Panc1 (cell line): ENCODE measurements around the gene RMC1. TPM values are rescaled to one million over a fixed set of nuclear protein-coding genes. Genes with fewer than 3 reads are reported as not detected.

Experiments used
- ATAC-seq: fragments of 200-7000 bp; cut with Tn5 transposase; 2 replicates; pipeline ENCODE4 v1.9.1; 2020; ENCODE audit warnings: mild to moderate bottlenecking, moderate library complexity
- BruUV-seq: library from RNA; stranded (reverse); fragments of 400-500 nt; replicated peaks from 2 replicates; lab custom pipeline; 2021; lab: Mats Ljungman, UMichigan
- CTCF ChIA-PET: fragments of 300-600 bp; sonication (Branson Sonifier 250); formaldehyde crosslinking; loops from one replicate; lab custom pipeline; 2022; ENCODE audit warnings: antibody characterized with exemption; lab: Charles Lee
- POLR2A ChIA-PET: fragments of 300-600 bp; sonication (Branson Sonifier 250); formaldehyde crosslinking; loops from one replicate; lab custom pipeline; 2022; ENCODE audit warnings: antibody characterized with exemption; lab: Charles Lee
- DNase-seq: peaks from one replicate; pipeline ENCODE4 v3.0.0-alpha.2; 2010; ENCODE audit warnings: low read depth, low spot score
- H3K27ac ChIP-seq: 2 replicates; pipeline ENCODE4 v1.5.1; 2011; ENCODE audit warnings: mild to moderate bottlenecking, low read length, inconsistent platforms
- H3K27me3 ChIP-seq: fragments of 200-500 bp; sonication (Bioruptor generic); 2 replicates; pipeline ENCODE4 v1.6.0; 2014; ENCODE audit warnings: low read length, inconsistent platforms; ENCODE audit not compliant: control insufficient read depth, insufficient read depth
- H3K36me3 ChIP-seq: fragments of 200-500 bp; sonication (Bioruptor generic); 2 replicates; pipeline ENCODE4 v1.5.1; 2014; ENCODE audit warnings: inconsistent platforms, mild to moderate bottlenecking, low read length, moderate library complexity; ENCODE audit not compliant: control insufficient read depth, insufficient read depth
- H3K4me1 ChIP-seq: 2 replicates; pipeline ENCODE4 v1.5.1; 2011; ENCODE audit warnings: inconsistent platforms, mild to moderate bottlenecking, low read length, moderate library complexity; ENCODE audit not compliant: control insufficient read depth, insufficient read depth
- H3K4me3 ChIP-seq, 2 experiments: 2 replicates each; pipeline ENCODE4 v1.5.1; 2011 to 2012; ENCODE audit warnings: low read depth in 2 of 2, low read length in 2 of 2, mild to moderate bottlenecking in 2 of 2, inconsistent platforms in 1 of 2, moderate library complexity in 1 of 2
- H3K9me3 ChIP-seq: fragments of 200-500 bp; sonication (Bioruptor generic); 2 replicates; pipeline ENCODE4 v1.5.1; 2014; ENCODE audit warnings: low read depth, mild to moderate bottlenecking, inconsistent platforms, low read length, moderate library complexity; ENCODE audit not compliant: control insufficient read depth, insufficient read depth
- CTCF ChIP-seq: fragments of 450-650 bp; IDR thresholded peaks from 2 replicates; pipeline ENCODE4 v1.5.1; 2017; ENCODE audit warnings: mild to moderate bottlenecking
- POLR2AphosphoS5 ChIP-seq: IDR thresholded peaks from 2 replicates; pipeline ENCODE4 v1.6.1; 2012; ENCODE audit warnings: mild to moderate bottlenecking, low read depth, low read length, moderate library complexity
- REST ChIP-seq, 2 experiments: IDR thresholded peaks; 2 replicates each; pipeline ENCODE4 v1.6.1; 2011 to 2012; ENCODE audit warnings: low read depth in 2 of 2, control low read depth in 1 of 2, low read length in 1 of 2, mild to moderate bottlenecking in 1 of 2, moderate library complexity in 1 of 2; ENCODE audit not compliant: insufficient read depth in 1 of 2
- SIN3A ChIP-seq: IDR thresholded peaks from 2 replicates; pipeline ENCODE4 v1.6.1; 2012; ENCODE audit warnings: low read depth, mild to moderate bottlenecking, low read length, moderate library complexity, borderline replicate concordance; ENCODE audit not compliant: insufficient read depth
- TCF7L2 ChIP-seq: IDR thresholded peaks from 2 replicates; pipeline ENCODE4 v1.6.1; 2011; ENCODE audit warnings: mild to moderate bottlenecking, low read depth, low read length, inconsistent platforms
- in situ Hi-C: cut with HindIII; loops from 2 replicates; pipeline ENCODE4 v1.10.0; 2016; ENCODE audit warnings: low sequenced_read_pairs, low pct_unique_long_range_greater_than_20kb
- intact Hi-C: fragments of 100-400 bp; cut with micrococcal nuclease; formaldehyde crosslinking; loops from one replicate; pipeline ENCODE4 v1.10.0; 2022; ENCODE audit not compliant: unreplicated experiment
- total RNA-seq: library from RNA; stranded (reverse); gene quantifications from one replicate; pipeline ENCODE4 v1.2.1, GENCODE V29; 2021; ENCODE audit not compliant: unreplicated experiment

Gene RMC1
- total RNA-seq, 1 experiment from 2014 or later: 57.4 TPM

GRCh38 chr18:23456835-23457234, 46.5 kb upstream of the RMC1 start:
- no TSS peak for BruUV-seq
- Histone ChIP-seq H3K9me3 (no peaks in the 10 kb centered on the region), H3K27me3 (no peaks in the 10 kb centered on the region), H3K4me3 (no peak overlapping the region), H3K4me1 (peaks cover 35% of the 10 kb centered on the region), H3K27ac (no peak overlapping the region), H3K36me3 (peaks cover 15% of the 10 kb centered on the region)
- intact Hi-C loops (no loop called here), in situ Hi-C loops (no loop called here)
- no peak for ATAC-seq
- ChIA-PET POLR2A (no interaction called here), CTCF (no interaction called here)
- DNase-seq: no peak
- TF ChIP-seq SIN3A: no peak
- TF ChIP-seq CTCF: no peak
- no peak for TF ChIP-seq REST (IDR thresholded peaks at IDR 0.05; ENCODE audit: insufficient read depth in 1 of 2, low read depth in 2 of 2, low read length in 1 of 2)
- TF ChIP-seq TCF7L2: no peak
- TF ChIP-seq POLR2AphosphoS5: no peak

- ATAC-seq: no peak
- ChIA-PET CTCF (no interaction called here), POLR2A (interaction anchor here (0.6 kb wide), 1 partner anchor 669 kb away, joined by 3 read pairs; no protein-coding TSS in a partner anchor)
- BruUV-seq: no TSS peak
- in situ Hi-C loops: no loop called here
- H3K9me3 ChIP-seq: no peaks in the 10 kb centered on the region
- H3K36me3 ChIP-seq: peaks cover 22% of the 10 kb centered on the region
- peaks cover 27% of the 10 kb centered on the region for H3K4me1 ChIP-seq
- H3K4me3 ChIP-seq: no peak overlapping the region
- TF ChIP-seq CTCF: no peak
- TF ChIP-seq TCF7L2: no peak
- TF ChIP-seq REST (IDR thresholded peaks at IDR 0.05; ENCODE audit: insufficient read depth in 1 of 2, low read depth in 2 of 2, low read length in 1 of 2): no peak
- no peak for TF ChIP-seq POLR2AphosphoS5
- TF ChIP-seq SIN3A: no peak
- intact Hi-C loops: no loop called here
- H3K27me3 ChIP-seq: no peaks in the 10 kb centered on the region
- no peak overlapping the region for H3K27ac ChIP-seq
- no peak for DNase-seq
Measured at GRCh38 chr18:23458830-23459529, 44.3 kb upstream of the RMC1 start.
